HCT116 (cell line): ENCODE measurements around the gene MMP13. TPM values are rescaled to one million over a fixed set of nuclear protein-coding genes. Genes with fewer than 3 reads are reported as not detected.

ENCODE experiments used
- ATAC-seq: fragments of 200-7000 bp; cut with Tn5 transposase; 2 replicates; pipeline ENCODE4 v1.9.1; 2020; ENCODE audit warnings: mild to moderate bottlenecking, moderate library complexity
- BruUV-seq: library from RNA; stranded (reverse); fragments of 400-500 nt; replicated peaks from 2 replicates; lab custom pipeline; 2021; lab: Mats Ljungman, UMichigan
- CTCF ChIA-PET: fragments of 300-600 bp; sonication (Branson Sonifier 250); formaldehyde crosslinking; loops from one replicate; lab custom pipeline; 2021; ENCODE audit warnings: antibody characterized with exemption; lab: Charles Lee
- POLR2A ChIA-PET: fragments of 300-600, 350-600 bp; sonication (Branson Sonifier 250); formaldehyde crosslinking; loops from one replicate; lab custom pipeline; 2021; ENCODE audit warnings: antibody characterized with exemption; lab: Charles Lee
- RAD21 ChIA-PET, 2 experiments: fragments of 300-600 bp; sonication (Branson Sonifier 250); formaldehyde crosslinking; loops; one replicate each; lab custom pipeline; 2023; ENCODE audit warnings: low total read pairs in 2 of 2; ENCODE audit not compliant: uncharacterized antibody in 2 of 2, unreplicated experiment in 2 of 2, low non-redundant PET in 1 of 2; lab: Charles Lee
- DNase-seq: peaks from one replicate; pipeline ENCODE4 v3.0.0-alpha.2; 2010; ENCODE audit warnings: low read depth, low spot score
- H2AFZ ChIP-seq: fragments of 200-600 bp; shearing (Covaris generic), sonication (generic); 2 replicates; pipeline ENCODE4 v1.6.1; 2017; ENCODE audit warnings: low read depth, mixed run types, mixed read lengths, antibody characterized with exemption, low read length; ENCODE audit not compliant: poor library complexity, severe bottlenecking
- H3K27ac ChIP-seq: 2 replicates; pipeline ENCODE4 v1.5.1; 2012; ENCODE audit warnings: low read depth, low read length
- H3K27me3 ChIP-seq: fragments of 200-600 bp; sonication (generic); 2 replicates; pipeline ENCODE4 v1.6.1; 2016; ENCODE audit warnings: mixed run types, low read length, mixed read lengths; ENCODE audit not compliant: insufficient read depth
- H3K36me3 ChIP-seq, 2 experiments: fragments of 200-500 bp in 1 of 2; fragments of 200-600 bp in 1 of 2; sonication (Bioruptor generic) in 1 of 2; sonication (generic) in 1 of 2; 2 replicates each; pipeline versions ENCODE4 v1.5.1 to v1.6.1; 2014 to 2016; ENCODE audit warnings: low read length in 2 of 2, inconsistent platforms in 1 of 2, mixed read lengths in 1 of 2, mixed run types in 1 of 2; ENCODE audit not compliant: insufficient read depth in 2 of 2, control insufficient read depth in 1 of 2
- H3K4me1 ChIP-seq, 2 experiments: fragments of 200-600 bp in 1 of 2; sonication (generic) in 1 of 2; 2 replicates each; pipeline versions ENCODE4 v1.5.1 to v1.6.1; 2012 to 2017; ENCODE audit warnings: low read length in 2 of 2, inconsistent platforms in 1 of 2, mild to moderate bottlenecking in 1 of 2, mixed read lengths in 1 of 2, mixed run types in 1 of 2, moderate library complexity in 1 of 2; ENCODE audit not compliant: insufficient read depth in 2 of 2, control insufficient read depth in 1 of 2
- H3K4me2 ChIP-seq: fragments of 200-600 bp; sonication (generic); 2 replicates; pipeline ENCODE4 v1.6.1; 2017; ENCODE audit warnings: mixed run types, low read length, mixed read lengths
- H3K4me3 ChIP-seq, 2 experiments: fragments of 200-600 bp in 1 of 2; sonication (generic) in 1 of 2; replicated peaks in 1 of 2; 2 replicates each; pipeline ENCODE4 v1.5.1; 2011 to 2016; ENCODE audit warnings: low read length in 2 of 2, control low read depth in 1 of 2, low read depth in 1 of 2, mild to moderate bottlenecking in 1 of 2, mixed read lengths in 1 of 2, mixed run types in 1 of 2
- H3K79me2 ChIP-seq: fragments of 200-600 bp; sonication (generic); 2 replicates; pipeline ENCODE4 v1.6.1; 2017; ENCODE audit warnings: mild to moderate bottlenecking, mixed run types, low read length, moderate library complexity, mixed read lengths; ENCODE audit not compliant: insufficient read depth
- H3K9ac ChIP-seq: fragments of 200-600 bp; sonication (generic); 2 replicates; pipeline ENCODE4 v1.6.1; 2016; ENCODE audit warnings: low read length, mixed read lengths
- H3K9me2 ChIP-seq: fragments of 200-600 bp; sonication (generic), shearing (Covaris generic); 2 replicates; pipeline ENCODE4 v1.6.1; 2017; ENCODE audit warnings: mixed run types, mild to moderate bottlenecking, moderate library complexity; ENCODE audit not compliant: insufficient read depth
- H3K9me3 ChIP-seq, 2 experiments: fragments of 200-500 bp in 1 of 2; fragments of 200-600 bp in 1 of 2; sonication (Bioruptor generic) in 1 of 2; sonication (generic) in 1 of 2; 2 replicates each; pipeline ENCODE4 v1.6.1; 2014 to 2017; ENCODE audit warnings: low read length in 2 of 2, mixed read lengths in 2 of 2, inconsistent platforms in 1 of 2, low read depth in 1 of 2, mild to moderate bottlenecking in 1 of 2, mixed run types in 1 of 2, moderate library complexity in 1 of 2; ENCODE audit not compliant: control insufficient read depth in 1 of 2, insufficient read depth in 1 of 2
- H4K20me1 ChIP-seq: fragments of 200-600 bp; sonication (generic), shearing (Covaris generic); 2 replicates; pipeline ENCODE4 v1.6.1; 2017; ENCODE audit warnings: mixed run types, mild to moderate bottlenecking, moderate library complexity; ENCODE audit not compliant: insufficient read depth
- ATF3 ChIP-seq: IDR thresholded peaks from 2 replicates; pipeline ENCODE4 v1.6.1; 2012
- CBX3 ChIP-seq: IDR thresholded peaks from 2 replicates; pipeline ENCODE4 v1.6.1; 2012; ENCODE audit warnings: low read depth
- CEBPB ChIP-seq: IDR thresholded peaks from 2 replicates; pipeline ENCODE4 v1.6.1; 2012; ENCODE audit warnings: low read depth
- CTCF ChIP-seq, 3 experiments: fragments of 200-600 bp in 1 of 3; sonication (generic) in 1 of 3; IDR thresholded peaks in 2 of 3; conservative IDR thresholded peaks in 1 of 3; 2 replicates each; pipeline ENCODE4 v1.5.1; 2012 to 2017; ENCODE audit warnings: low read depth in 2 of 3, low read length in 2 of 3, antibody characterized with exemption in 1 of 3, borderline replicate concordance in 1 of 3, control low read depth in 1 of 3, mild to moderate bottlenecking in 1 of 3, mixed read lengths in 1 of 3, mixed run types in 1 of 3, moderate library complexity in 1 of 3; ENCODE audit not compliant: insufficient read depth in 1 of 3
- EGR1 ChIP-seq: IDR thresholded peaks from 2 replicates; pipeline ENCODE4 v1.6.1; 2012; ENCODE audit warnings: low read depth
- ELF1 ChIP-seq: IDR thresholded peaks from 2 replicates; pipeline ENCODE4 v1.6.1; 2012; ENCODE audit warnings: low read depth, borderline replicate concordance
- EZH2 ChIP-seq: fragments of 200-600 bp; sonication (generic); IDR thresholded peaks from 2 replicates; pipeline ENCODE4 v1.6.1; 2017; ENCODE audit warnings: antibody characterized with exemption, mixed run types
- EZH2phosphoT487 ChIP-seq: fragments of 200-600 bp; IDR thresholded peaks from 2 replicates; pipeline ENCODE4 v1.6.1; 2018; ENCODE audit warnings: antibody characterized with exemption, borderline replicate concordance
- FOSL1 ChIP-seq: IDR thresholded peaks from 2 replicates; pipeline ENCODE4 v1.6.1; 2012; ENCODE audit warnings: low read depth
- MAX ChIP-seq: IDR thresholded peaks from 2 replicates; pipeline ENCODE4 v1.6.1; 2012
- POLR2A ChIP-seq: IDR thresholded peaks from 2 replicates; pipeline ENCODE4 v1.7.0; 2011; ENCODE audit warnings: borderline replicate concordance; ENCODE audit not compliant: insufficient read depth, insufficient read length; ENCODE audit errors: extremely low read depth
- RAD21 ChIP-seq: IDR thresholded peaks from 2 replicates; pipeline ENCODE4 v1.6.1; 2012; ENCODE audit warnings: low read depth, mild to moderate bottlenecking
- SIN3A ChIP-seq: IDR thresholded peaks from 2 replicates; pipeline ENCODE4 v1.6.1; 2012; ENCODE audit warnings: low read depth
- SP1 ChIP-seq: IDR thresholded peaks from 2 replicates; pipeline ENCODE4 v1.6.1; 2012; ENCODE audit warnings: low read depth
- SRF ChIP-seq: IDR thresholded peaks from 2 replicates; pipeline ENCODE4 v1.6.1; 2012; ENCODE audit warnings: low read depth
- TCF7L2 ChIP-seq: IDR thresholded peaks from 2 replicates; pipeline ENCODE4 v1.7.0; 2011; ENCODE audit warnings: borderline replicate concordance, inconsistent platforms; ENCODE audit not compliant: insufficient read depth, insufficient read length; ENCODE audit errors: extremely low read depth
- YY1 ChIP-seq: IDR thresholded peaks from 2 replicates; pipeline ENCODE4 v1.6.1; 2011; ENCODE audit warnings: low read length, low read depth, moderate library complexity, mild to moderate bottlenecking; ENCODE audit not compliant: insufficient replicate concordance; ENCODE audit errors: extremely low read depth
- ZBTB33 ChIP-seq: IDR thresholded peaks from 2 replicates; pipeline ENCODE4 v1.6.1; 2011; ENCODE audit warnings: mild to moderate bottlenecking, low read length, moderate library complexity; ENCODE audit not compliant: insufficient replicate concordance; ENCODE audit errors: extremely low read depth
- ZFX ChIP-seq: fragments of 450-650 bp; IDR thresholded peaks from 2 replicates; pipeline ENCODE4 v1.6.1; 2017
- ZNF274 ChIP-seq: fragments of 200-500 bp; sonication (Bioruptor generic); IDR thresholded peaks from 2 replicates; pipeline ENCODE4 v1.6.1; 2014; ENCODE audit warnings: mild to moderate bottlenecking, low read depth, low read length, inconsistent platforms
- intact Hi-C: fragments of 100-400 bp; cut with micrococcal nuclease; formaldehyde crosslinking; loops from 2 replicates; pipeline ENCODE4 v1.10.0; 2022
- total RNA-seq: library from RNA; stranded (reverse); gene quantifications from one replicate; pipeline ENCODE4 v1.2.1, GENCODE V29; 2021; ENCODE audit not compliant: unreplicated experiment

MMP13 gene
- total RNA-seq, 1 experiment from 2014 or later, result not detected

GRCh38 chr11:102989379-102990047 lies 34.0 kb upstream of the MMP13 start:
- Histone ChIP-seq H3K4me1 (peaks cover 10 to 12% of the 10 kb centered on the region in 2 experiments; a peak in 3 of 4 replicates), H3K4me3 (no peak overlapping the region), H3K9me2 (no peaks in the 10 kb centered on the region), H3K79me2 (no peaks in the 10 kb centered on the region), H3K27ac (no peak overlapping the region), H3K27me3 (no peaks in the 10 kb centered on the region), H3K9me3 (no peaks in the 10 kb centered on the region), H4K20me1 (no peaks in the 10 kb centered on the region), H3K9ac (no peak overlapping the region), H2AFZ (no peak overlapping the region), H3K36me3 (no peaks in the 10 kb centered on the region), H3K4me2 (no peak overlapping the region)
- no peak for ATAC-seq
- POLR2A ChIA-PET, result no interaction called here
- CTCF ChIA-PET, result no interaction called here
- RAD21 ChIA-PET, result no interaction called here
- no TSS peak for BruUV-seq
- intact Hi-C loops, result no loop called here
- no peak for DNase-seq
- TF ChIP-seq FOSL1, result no peak
- no peak for TF ChIP-seq ZFX
- TF ChIP-seq EZH2, result no peak
- no peak for TF ChIP-seq MAX
- TF ChIP-seq YY1, result no peak
- no peak for TF ChIP-seq CBX3
- TF ChIP-seq POLR2A, result no peak
- TF ChIP-seq EZH2phosphoT487, result no peak
- no peak for TF ChIP-seq ATF3
- TF ChIP-seq CTCF (IDR thresholded peaks at IDR 0.05 in 2 of 3, conservative IDR thresholded peaks at IDR 0.05 in 1 of 3; ENCODE audit: borderline replicate concordance in 1 of 3, insufficient read depth in 1 of 3, low read depth in 2 of 3, low read length in 2 of 3), result no peak
- TF ChIP-seq CEBPB, result no peak
- no peak for TF ChIP-seq EGR1
- no peak for TF ChIP-seq TCF7L2
- no peak for TF ChIP-seq ELF1
- no peak for TF ChIP-seq SIN3A
- TF ChIP-seq SRF, result no peak
- no peak for TF ChIP-seq SP1
- TF ChIP-seq RAD21, result no peak
- TF ChIP-seq ZNF274, result no peak
- no peak for TF ChIP-seq ZBTB33
